GM19324 (cell line): ENCODE results near the gene AFF3.

Experiments
- ATAC-seq: cut with Tn5 transposase; IDR thresholded peaks from one replicate; pipeline ENCODE4 v1.9.1; 2021; ENCODE audit warnings: mild to moderate bottlenecking, moderate library complexity; ENCODE audit not compliant: unreplicated experiment, low FRiP score

AFF3 gene

GRCh38 chr2:99605036-99605435 is 537.4 kb downstream of the AFF3 start:
- no peak for ATAC-seq

- no peak for ATAC-seq
Observed at GRCh38 chr2:99602476-99602875, 539.9 kb downstream of the AFF3 start.

GRCh38 chr2:99600981-99601651 is 541.3 kb downstream of the AFF3 start:
- ATAC-seq = no peak

- no peak for ATAC-seq
Observed at GRCh38 chr2:99598441-99598840, 543.9 kb downstream of the AFF3 start.

- ATAC-seq = no peak
Observed at GRCh38 chr2:99597616-99598015, 544.8 kb downstream of the AFF3 start.

- no peak for ATAC-seq
Observed at GRCh38 chr2:99595373-99595772, 547.0 kb downstream of the AFF3 start.

GRCh38 chr2:99593692-99594427 is 548.5 kb downstream of the AFF3 start:
- ATAC-seq = no peak

- no peak for ATAC-seq
Observed at GRCh38 chr2:99576775-99577174, 565.6 kb downstream of the AFF3 start.

GRCh38 chr2:99573634-99574251 is 568.6 kb downstream of the AFF3 start:
- no peak for ATAC-seq

- no peak for ATAC-seq
Observed at GRCh38 chr2:99572373-99573164, 569.8 kb downstream of the AFF3 start.

- ATAC-seq = no peak
Observed at GRCh38 chr2:99571954-99572353, 570.4 kb downstream of the AFF3 start.

- ATAC-seq = no peak
Observed at GRCh38 chr2:99571533-99571932, 570.9 kb downstream of the AFF3 start.

- no peak for ATAC-seq
Observed at GRCh38 chr2:99571021-99571420, 571.4 kb downstream of the AFF3 start.

GRCh38 chr2:99569386-99569785 is 573.0 kb downstream of the AFF3 start:
- ATAC-seq = no peak

- ATAC-seq = no peak
Observed at GRCh38 chr2:99565227-99565626, 577.2 kb downstream of the AFF3 start.

- no peak for ATAC-seq
Observed at GRCh38 chr2:99562516-99562915, 579.9 kb downstream of the AFF3 start.

GRCh38 chr2:99561804-99562203 is 580.6 kb downstream of the AFF3 start:
- no peak for ATAC-seq

- peak; percentile 81 for ATAC-seq
Observed at GRCh38 chr2:99559075-99559662, 583.2 kb downstream of the AFF3 start.

- ATAC-seq = no peak
Observed at GRCh38 chr2:99555404-99555803, 587.0 kb downstream of the AFF3 start.

- no peak for ATAC-seq
Observed at GRCh38 chr2:99554871-99555270, 587.5 kb downstream of the AFF3 start.

- ATAC-seq = no peak
Observed at GRCh38 chr2:99554238-99554637, 588.2 kb downstream of the AFF3 start.
